ENCODE measurements around the gene UGT1A4.

The UGT1A4 gene

GRCh38 chr2:233718552-233718951, at the start of gene UGT1A4:
Gene UGT1A4, plus strand, starts transcription at chr2:233718736. Its CDS starts 85 bp downstream, at chr2:233718821.
- no peak for DNase-seq

- DNase-seq, result no peak
Observed at GRCh38 chr2:233671290-233672161, 47.0 kb upstream of the UGT1A4 start, which contains the start of gene UGT1A9. Gene UGT1A9, plus strand, starts transcription at chr2:233671898. Its CDS starts 37 bp downstream, at chr2:233671935.

DNA sequence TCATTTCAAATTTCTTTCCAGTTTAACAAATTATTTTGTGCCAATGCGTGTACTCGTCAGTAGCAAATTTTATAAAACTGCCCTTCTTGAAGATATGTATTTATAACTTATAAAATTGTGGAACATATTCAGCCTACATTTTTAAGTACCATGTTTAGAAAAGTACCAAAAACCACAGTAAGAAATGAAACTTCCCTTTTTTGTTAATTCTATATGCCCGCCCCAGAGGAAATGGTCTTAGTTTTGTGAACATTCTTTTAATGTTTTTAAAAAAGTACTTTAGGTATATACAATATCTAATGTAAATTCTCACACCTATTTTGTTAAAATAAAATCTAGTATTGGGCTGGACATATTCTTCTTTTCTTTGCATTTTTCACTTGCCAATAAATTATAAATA, 45.6 kb upstream of the UGT1A4 start:
- no peak for DNase-seq

DNA sequence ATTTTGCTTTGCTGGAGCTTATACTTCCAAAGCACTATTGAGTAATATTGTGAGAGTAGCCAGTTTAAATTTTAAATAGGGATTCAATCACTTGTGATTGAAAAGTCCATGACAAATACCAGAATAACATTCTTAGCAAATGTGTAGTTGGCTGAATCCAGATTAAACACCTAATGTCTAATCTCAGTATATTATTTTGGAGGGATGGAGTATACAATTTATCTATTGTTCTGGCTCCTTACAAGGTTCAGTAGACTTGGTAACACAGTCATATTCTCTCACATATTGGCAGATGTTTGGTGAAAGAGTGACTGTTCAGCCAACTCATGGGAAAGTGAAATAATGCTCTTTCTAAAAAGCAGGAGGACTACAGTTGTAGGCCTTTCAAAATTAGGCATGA, 44.6 kb upstream of the UGT1A4 start:
- DNase-seq, result no peak

DNA sequence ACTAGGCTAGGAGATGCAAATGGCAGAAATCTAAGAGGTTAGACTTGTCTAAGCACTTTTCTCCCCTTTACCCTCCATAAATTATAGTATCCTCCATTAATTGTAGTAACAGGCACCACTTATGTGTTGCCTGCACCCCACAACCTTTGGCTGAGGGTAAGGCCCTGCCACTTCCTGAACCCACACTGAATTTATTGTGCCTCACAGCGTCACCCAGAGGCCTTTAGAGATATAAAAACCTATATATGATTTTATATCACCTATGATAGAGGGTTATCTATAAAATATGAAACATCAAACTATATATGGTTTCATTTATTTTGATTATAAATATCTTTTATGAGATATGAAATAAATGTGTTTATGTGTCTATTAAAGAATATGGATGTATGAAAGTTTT, 44.2 kb upstream of the UGT1A4 start:
- no peak for DNase-seq

DNA sequence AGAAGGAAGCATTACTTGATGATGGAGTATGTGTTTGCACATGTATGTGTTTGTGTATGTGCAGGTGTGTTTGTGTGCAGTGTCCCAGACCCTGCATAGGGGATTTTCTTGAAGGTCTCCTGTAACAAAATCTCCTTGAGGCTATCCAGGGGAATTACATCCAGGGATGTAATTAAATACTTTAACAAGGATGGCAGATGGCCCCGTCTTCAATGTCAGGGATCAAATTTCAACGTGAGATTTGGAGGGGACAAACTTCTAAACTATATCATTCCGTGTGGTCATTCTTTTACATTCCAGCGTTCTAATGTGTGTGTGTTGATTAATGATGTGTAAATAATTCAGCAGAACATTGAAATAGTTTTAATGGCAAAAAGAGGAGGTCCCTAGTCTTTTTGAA, 43.5 kb upstream of the UGT1A4 start:
- no peak for DNase-seq

DNA sequence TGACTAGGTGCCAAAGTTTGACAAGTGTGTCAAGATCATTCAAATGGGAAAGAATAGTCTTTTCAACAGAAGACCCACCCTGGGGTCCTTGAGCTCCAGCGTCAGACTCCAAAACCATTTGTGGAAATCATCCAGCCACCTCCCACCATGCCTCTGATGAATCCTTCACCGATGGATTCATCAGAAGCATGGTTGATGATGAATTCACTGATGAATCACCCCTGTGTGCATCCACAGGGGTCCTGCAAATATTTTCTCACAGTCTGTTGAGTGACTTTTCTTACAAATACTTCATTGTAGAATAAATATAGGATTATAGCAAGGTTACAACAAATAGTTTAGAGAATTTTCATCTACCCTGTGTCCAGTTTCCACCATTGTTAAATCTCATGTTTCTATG, 42.5 kb upstream of the UGT1A4 start:
- DNase-seq, result no peak

GRCh38 chr2:233679196-233679595, 39.3 kb upstream of the UGT1A4 start:
- no peak for DNase-seq

- no peak for DNase-seq
Observed at GRCh38 chr2:233680361-233681045, 38.0 kb upstream of the UGT1A4 start.

DNA sequence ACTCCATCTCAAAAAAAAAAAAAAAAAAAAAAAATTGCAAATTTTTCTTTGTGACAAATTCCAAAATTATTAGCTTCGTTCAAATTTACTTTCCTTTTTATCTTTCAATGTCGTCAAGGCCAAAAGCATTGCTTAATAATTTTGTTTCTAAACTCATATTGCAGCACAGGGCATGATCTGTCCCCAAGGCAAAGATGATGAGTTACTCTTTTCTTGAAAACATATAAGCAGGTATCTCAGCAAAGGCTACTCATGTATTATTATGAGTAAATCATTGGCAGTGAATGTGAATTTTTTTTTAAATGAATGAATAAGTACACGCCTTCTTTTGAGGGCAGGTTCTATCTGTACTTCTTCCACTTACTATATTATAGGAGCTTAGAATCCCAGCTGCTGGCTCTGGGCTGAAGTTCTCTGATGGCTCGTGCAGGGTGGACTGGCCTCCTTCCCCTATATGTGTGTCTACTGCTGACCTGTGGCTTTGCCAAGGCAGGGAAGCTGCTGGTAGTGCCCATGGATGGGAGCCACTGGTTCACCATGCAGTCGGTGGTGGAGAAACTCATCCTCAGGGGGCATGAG, 36.9 kb upstream of the UGT1A4 start, which contains the start of gene UGT1A7:
Gene UGT1A7 (plus strand): TSS at position 381 of the 579 bp plus-strand sequence. CDS start 37 bp downstream, at position 418.
- no peak for DNase-seq

- no peak for DNase-seq
Observed at GRCh38 chr2:233684640-233685039, 33.9 kb upstream of the UGT1A4 start.

- DNase-seq, result no peak
Observed at GRCh38 chr2:233686928-233687327, 31.6 kb upstream of the UGT1A4 start.

DNA sequence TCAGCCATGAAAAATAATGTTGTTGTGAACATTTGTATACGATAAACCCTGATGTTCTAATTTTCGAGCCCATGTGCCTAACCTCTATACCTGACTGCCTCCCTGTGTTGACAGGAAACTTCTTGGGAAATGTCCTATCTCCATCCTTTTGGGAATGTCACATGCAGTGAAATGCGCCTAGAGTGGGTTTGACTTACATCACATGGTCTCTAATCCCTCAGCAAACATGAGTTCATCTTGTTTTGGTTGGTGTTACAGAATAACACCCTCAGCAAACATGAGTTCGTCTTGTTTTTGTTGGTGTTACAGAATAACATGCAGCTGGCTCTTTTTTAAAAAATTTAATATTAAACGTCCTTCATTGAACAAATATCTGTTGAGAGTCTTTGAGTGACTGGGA, 30.2 kb upstream of the UGT1A4 start:
- DNase-seq, result no peak

GRCh38 chr2:233689031-233689430, 29.5 kb upstream of the UGT1A4 start:
- no peak for DNase-seq

GRCh38 chr2:233689501-233689900, 29.0 kb upstream of the UGT1A4 start:
- no peak for DNase-seq

GRCh38 chr2:233690444-233690843, 28.1 kb upstream of the UGT1A4 start:
- no peak for DNase-seq

- DNase-seq, result no peak
Observed at GRCh38 chr2:233691443-233692433, 26.8 kb upstream of the UGT1A4 start.

DNA sequence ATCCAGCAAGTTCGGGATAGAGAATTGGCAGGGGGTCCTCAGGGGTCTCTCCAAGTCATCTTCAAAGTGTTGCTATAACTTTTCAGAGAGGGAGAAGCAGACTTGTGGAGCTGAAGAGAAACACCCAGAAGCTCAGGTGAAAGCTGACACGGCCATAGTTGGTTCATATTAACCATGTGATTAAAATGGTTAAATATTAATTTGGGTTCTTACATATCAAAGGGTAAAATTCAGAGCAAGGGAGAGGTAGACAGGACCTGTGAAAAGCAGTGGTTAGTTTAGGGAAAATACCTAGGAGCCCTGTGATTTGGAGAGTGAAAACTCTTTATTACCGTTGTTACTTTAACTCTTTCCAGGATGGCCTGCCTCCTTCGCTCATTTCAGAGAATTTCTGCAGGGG, 25.9 kb upstream of the UGT1A4 start, which contains the start of gene UGT1A6:
Gene UGT1A6 (plus strand): TSS at position 243 of the 400 bp plus-strand sequence. CDS start 115 bp downstream, at position 358.
- no peak for DNase-seq

DNA sequence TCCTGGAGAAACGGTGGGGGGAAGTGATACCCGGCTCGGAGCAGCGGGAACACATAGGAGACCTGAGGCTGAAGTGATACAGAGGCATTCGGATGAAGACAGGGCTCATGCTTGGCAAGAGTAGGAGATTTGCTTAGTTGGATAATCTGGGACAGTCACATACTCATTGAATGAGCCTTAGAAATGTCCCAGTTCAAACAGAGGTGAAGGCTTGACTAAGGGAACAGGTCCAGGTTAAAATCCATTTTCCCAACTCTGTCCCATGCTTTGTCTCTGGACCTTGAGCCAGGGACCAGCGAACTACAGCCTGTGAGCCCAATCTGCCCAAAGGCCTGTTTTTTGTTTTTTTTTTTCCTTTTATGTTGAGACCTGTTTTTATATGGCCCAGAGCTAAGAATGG, 24.6 kb upstream of the UGT1A4 start:
- no peak for DNase-seq

GRCh38 chr2:233698740-233699139, 19.8 kb upstream of the UGT1A4 start:
- DNase-seq, result no peak

DNA sequence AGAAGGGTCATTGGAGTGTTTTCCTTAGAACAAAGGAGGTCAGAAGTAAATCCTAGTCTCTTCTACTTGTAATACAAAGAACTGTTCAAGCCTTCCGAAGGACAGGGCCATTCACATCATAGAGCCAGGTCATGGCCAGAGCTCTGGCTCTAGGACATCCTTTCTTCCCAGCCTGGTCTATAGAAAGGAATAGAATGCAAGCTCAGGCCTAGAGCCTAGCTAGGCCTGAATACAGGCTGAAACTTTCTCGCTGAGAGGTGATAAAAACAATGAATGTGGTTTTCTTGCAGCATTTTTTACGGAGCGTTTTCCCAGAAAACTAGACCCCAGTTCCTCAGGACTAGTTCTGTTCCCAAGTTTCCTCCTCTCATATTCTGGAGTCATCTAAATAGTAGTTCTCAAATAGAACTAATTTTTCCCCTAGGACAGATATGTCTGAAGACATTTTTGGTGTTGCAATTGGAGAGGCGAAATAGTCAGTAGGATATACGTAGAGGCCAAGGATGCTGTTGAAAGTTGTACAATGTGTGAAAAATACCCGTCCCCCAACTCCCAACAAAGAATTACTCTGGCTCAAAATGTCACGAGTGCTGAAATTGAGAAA, 19.0 kb upstream of the UGT1A4 start:
- no peak for DNase-seq

Data from stimulated activated naive CD4-positive, alpha-beta T cell treated with Interleukin-2 at 50 U/mL for 16 hours (primary cell).